K562 (cell line): ENCODE measurements around the gene ITGAL. TPM values are rescaled to one million over a fixed set of nuclear protein-coding genes. Genes with fewer than 3 reads are reported as not detected.
A peak's percentile ranks its signal among the peaks of the same experiment; 100 is the strongest.

Experiments used
- CBX8 ChIP-seq: fragments of 200-600 bp; sonication (generic); IDR thresholded peaks from 2 replicates; pipeline ENCODE4 v1.6.1; 2012; ENCODE audit warnings: borderline replicate concordance, mixed run types, low read depth, mild to moderate bottlenecking, moderate library complexity, mixed read lengths, low read length, control low read depth, inconsistent platforms; ENCODE audit not compliant: poor library complexity, severe bottlenecking; ENCODE audit errors: extremely low read depth
- CCNT2 ChIP-seq: IDR thresholded peaks from 2 replicates; pipeline ENCODE4 v1.6.1; 2011; ENCODE audit warnings: borderline replicate concordance, low read depth, mild to moderate bottlenecking, moderate library complexity, mixed read lengths, low read length; ENCODE audit not compliant: insufficient read length; ENCODE audit errors: extremely low read depth
- CXXC5 ChIP-seq: fragments of 250-450 bp; sonication (Bioruptor Pico); IDR thresholded peaks from 2 replicates; pipeline ENCODE4 v1.8.0; 2022; ENCODE audit warnings: inconsistent platforms, mild to moderate bottlenecking, moderate library complexity
- KAT2B ChIP-seq: IDR thresholded peaks from one replicate; pipeline ENCODE4 v1.6.1; 2012; ENCODE audit warnings: low read depth, mild to moderate bottlenecking, control low read depth, inconsistent platforms, low read length, moderate library complexity
- MXI1 ChIP-seq: IDR thresholded peaks from 2 replicates; pipeline ENCODE4 v1.6.1; 2011; ENCODE audit warnings: low read depth, mild to moderate bottlenecking, improper control_type of control experiment, low read length
- NFIC ChIP-seq: fragments of 450-650 bp; IDR thresholded peaks from 2 replicates; pipeline ENCODE4 v1.6.1; 2017; ENCODE audit warnings: mild to moderate bottlenecking, inconsistent platforms
- SMAD2 ChIP-seq: fragments of 150-350 bp; IDR thresholded peaks from 2 replicates; pipeline ENCODE4 v1.6.1; 2014; ENCODE audit warnings: low read depth, mild to moderate bottlenecking, low read length
- ZNF444 ChIP-seq: fragments of 250-450 bp; sonication (Bioruptor Pico); IDR thresholded peaks from 2 replicates; pipeline ENCODE4 v1.4.0; 2020; ENCODE audit warnings: mild to moderate bottlenecking, moderate library complexity
- polyA plus RNA-seq, 8 experiments: library from polyadenylated mRNA; depleted of rRNA in 4 of 8; stranded (reverse) in 5 of 8; unstranded in 3 of 8; fragments of >200 nt; fragmentation: Nextera tagmentation in 2 of 8; fragmentation: Illumina TruSeq in 1 of 8; extraction: Ambion mirVana in 2 of 8; extraction: Trizol in 1 of 8; gene quantifications; 2 replicates each; pipeline versions ENCODE4 v1.2.1 to v1.2.3, GENCODE V29; 2011 to 2014; ENCODE audit warnings: inconsistent platforms in 1 of 8, missing spikeins in 1 of 8
- total RNA-seq, 7 experiments: library from RNA; depleted of rRNA in 6 of 7; stranded (reverse); fragments of >200 nt in 6 of 7; fragmentation: Illumina TruSeq in 2 of 7; extraction: Trizol in 2 of 7; gene quantifications; 2 replicates each; pipeline versions ENCODE4 v1.2.1 to v1.2.3, GENCODE V29; 2011 to 2021; ENCODE audit warnings: low replicate concordance in 1 of 7
- TF ChIP-seq, protein P1 (sequence below), 2 experiments: fragments of 450-650 bp; IDR thresholded peaks; 2 replicates each; pipeline ENCODE4 v1.6.1; 2016; ENCODE audit warnings: mild to moderate bottlenecking in 2 of 2, borderline replicate concordance in 1 of 2, low read depth in 1 of 2, moderate library complexity in 1 of 2
- TF ChIP-seq, protein P2 (sequence below), 3 experiments: IDR thresholded peaks in 2 of 3; conservative IDR thresholded peaks in 1 of 3; 2 replicates each; pipeline ENCODE4 v1.5.1; 2011 to 2012; ENCODE audit warnings: low read length in 3 of 3, mild to moderate bottlenecking in 3 of 3, control low read depth in 2 of 3, improper control_type of control experiment in 1 of 3, inconsistent platforms in 1 of 3, low read depth in 1 of 3, mixed read lengths in 1 of 3, moderate library complexity in 1 of 3; ENCODE audit not compliant: insufficient read depth in 2 of 3
- TF ChIP-seq, protein P3 (sequence below): fragments of 250-450 bp; sonication (Bioruptor Pico); IDR thresholded peaks from 2 replicates; pipeline ENCODE4 v1.4.0; 2020; ENCODE audit warnings: mild to moderate bottlenecking, moderate library complexity, borderline replicate concordance

Gene ITGAL
- total and polyA plus RNA-seq, 9 of the 15 experiments (the other 6 are each of a cell fraction or from before 2014, with no cell fraction given) = 0.01 to 0.53 TPM; not detected in 7

DNA sequence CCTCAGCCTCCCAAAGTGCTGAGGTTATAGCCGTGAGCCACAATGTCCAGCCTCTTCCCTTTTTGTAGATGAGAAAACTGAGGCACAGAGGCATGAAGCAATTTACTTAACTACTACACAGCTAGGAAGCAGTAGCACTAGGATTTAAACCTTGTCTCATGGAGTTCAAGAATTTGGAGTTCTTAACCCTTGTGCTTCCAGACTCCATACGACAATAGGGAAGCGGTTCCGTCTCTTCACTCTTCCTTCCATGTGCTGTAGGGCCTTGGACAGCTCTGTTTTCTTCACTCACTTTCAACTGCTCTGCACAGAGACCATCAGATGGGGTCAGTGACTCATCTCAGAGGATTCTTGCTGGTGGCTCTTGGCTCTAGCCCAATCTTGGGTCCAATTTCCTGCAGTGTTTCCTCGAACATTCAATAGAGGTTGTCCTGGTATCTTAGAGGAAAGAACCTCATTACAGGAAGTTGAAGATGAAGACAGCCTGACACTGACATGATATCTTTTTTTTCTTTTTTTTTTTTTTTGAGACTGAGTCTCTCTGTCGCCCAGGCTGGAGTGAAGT, 19.3 kb downstream of the ITGAL start (continued):
- TF ChIP-seq, protein P1, sequence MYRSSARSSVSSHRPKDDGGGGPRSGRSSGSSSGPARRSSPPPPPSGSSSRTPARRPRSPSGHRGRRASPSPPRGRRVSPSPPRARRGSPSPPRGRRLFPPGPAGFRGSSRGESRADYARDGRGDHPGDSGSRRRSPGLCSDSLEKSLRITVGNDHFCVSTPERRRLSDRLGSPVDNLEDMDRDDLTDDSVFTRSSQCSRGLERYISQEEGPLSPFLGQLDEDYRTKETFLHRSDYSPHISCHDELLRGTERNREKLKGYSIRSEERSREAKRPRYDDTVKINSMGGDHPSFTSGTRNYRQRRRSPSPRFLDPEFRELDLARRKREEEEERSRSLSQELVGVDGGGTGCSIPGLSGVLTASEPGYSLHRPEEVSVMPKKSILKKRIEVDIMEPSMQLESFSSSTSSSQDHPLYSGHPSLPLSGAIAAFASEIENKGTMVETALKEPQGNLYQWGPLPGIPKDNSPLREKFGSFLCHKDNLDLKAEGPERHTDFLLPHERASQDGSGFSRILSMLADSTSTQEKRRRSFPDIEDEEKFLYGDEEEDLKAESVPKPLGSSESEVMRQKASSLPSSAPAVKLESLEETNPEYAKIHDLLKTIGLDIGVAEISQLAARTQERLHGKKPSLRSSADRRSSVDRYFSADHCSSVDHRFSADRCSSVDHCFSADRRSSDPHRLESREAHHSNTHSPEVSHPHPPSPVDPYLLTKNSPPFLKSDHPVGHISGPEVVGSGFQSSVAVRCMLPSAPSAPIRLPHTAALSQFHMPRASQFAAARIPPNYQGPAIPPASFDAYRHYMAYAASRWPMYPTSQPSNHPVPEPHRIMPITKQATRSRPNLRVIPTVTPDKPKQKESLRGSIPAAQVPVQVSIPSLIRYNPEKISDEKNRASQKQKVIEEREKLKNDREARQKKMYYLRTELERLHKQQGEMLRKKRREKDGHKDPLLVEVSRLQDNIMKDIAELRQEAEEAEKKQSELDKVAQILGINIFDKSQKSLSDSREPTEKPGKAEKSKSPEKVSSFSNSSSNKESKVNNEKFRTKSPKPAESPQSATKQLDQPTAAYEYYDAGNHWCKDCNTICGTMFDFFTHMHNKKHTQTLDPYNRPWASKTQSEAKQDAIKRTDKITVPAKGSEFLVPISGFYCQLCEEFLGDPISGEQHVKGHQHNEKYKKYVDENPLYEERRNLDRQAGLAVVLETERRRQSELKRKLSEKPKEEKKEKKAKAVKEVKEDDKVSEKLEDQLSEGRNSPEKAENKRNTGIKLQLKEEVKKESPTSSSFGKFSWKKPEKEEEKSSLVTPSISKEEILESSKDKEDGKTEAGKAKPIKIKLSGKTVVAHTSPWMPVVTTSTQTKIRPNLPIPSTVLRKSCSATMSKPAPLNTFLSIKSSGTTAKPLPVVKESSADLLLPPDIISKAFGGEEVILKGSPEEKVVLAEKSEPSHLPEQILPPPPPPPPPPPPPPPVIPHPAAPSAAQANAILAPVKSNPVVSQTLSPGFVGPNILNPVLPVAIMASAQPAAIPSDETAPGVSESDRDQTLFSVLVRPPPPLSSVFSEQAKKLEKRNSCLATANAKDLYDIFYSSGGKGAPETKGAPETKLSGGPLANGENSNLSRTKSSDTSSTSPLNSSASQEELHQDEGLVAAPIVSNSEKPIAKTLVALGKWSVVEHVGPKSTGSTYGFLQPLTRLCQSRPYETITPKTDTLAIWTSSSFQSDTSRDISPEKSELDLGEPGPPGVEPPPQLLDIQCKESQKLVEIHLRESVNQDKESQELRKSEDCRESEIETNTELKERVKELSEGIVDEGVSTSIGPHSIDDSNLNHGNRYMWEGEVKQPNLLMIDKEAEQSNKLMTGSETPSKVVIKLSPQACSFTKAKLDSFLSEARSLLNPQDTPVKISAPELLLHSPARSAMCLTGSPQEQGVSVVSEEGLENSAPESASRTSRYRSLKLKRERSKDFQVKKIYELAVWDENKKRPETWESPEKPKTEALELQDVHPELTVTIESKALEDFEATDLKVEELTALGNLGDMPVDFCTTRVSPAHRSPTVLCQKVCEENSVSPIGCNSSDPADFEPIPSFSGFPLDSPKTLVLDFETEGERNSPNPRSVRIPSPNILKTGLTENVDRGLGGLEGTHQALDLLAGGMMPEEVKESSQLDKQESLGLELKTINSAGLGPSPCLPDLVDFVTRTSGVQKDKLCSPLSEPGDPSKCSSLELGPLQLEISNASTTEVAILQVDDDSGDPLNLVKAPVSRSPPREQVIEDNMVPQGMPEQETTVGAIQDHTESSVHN (IDR thresholded peaks at IDR 0.05; ENCODE audit: borderline replicate concordance in 1 of 2, low read depth in 1 of 2) = peak in 1 of 2 experiments; percentile 56; a peak in 1 of 4 replicates
- TF ChIP-seq CBX8 (no peak), SMAD2 (no peak), NFIC (peak; percentile 99), ZNF444 (CRISPR knock-in tag) (no peak), CXXC5 (no peak), KAT2B (no peak), MXI1 (no peak), CCNT2 (peak; percentile 23)
- TF ChIP-seq, protein P2, sequence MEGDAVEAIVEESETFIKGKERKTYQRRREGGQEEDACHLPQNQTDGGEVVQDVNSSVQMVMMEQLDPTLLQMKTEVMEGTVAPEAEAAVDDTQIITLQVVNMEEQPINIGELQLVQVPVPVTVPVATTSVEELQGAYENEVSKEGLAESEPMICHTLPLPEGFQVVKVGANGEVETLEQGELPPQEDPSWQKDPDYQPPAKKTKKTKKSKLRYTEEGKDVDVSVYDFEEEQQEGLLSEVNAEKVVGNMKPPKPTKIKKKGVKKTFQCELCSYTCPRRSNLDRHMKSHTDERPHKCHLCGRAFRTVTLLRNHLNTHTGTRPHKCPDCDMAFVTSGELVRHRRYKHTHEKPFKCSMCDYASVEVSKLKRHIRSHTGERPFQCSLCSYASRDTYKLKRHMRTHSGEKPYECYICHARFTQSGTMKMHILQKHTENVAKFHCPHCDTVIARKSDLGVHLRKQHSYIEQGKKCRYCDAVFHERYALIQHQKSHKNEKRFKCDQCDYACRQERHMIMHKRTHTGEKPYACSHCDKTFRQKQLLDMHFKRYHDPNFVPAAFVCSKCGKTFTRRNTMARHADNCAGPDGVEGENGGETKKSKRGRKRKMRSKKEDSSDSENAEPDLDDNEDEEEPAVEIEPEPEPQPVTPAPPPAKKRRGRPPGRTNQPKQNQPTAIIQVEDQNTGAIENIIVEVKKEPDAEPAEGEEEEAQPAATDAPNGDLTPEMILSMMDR (IDR thresholded peaks at IDR 0.05 in 2 of 3, conservative IDR thresholded peaks at IDR 0.05 in 1 of 3; ENCODE audit: insufficient read depth in 2 of 3, low read depth in 1 of 3, low read length in 3 of 3) = peak; percentile 22 to 61 (median 23); a peak in 3 of 6 replicates
- TF ChIP-seq, protein P3, sequence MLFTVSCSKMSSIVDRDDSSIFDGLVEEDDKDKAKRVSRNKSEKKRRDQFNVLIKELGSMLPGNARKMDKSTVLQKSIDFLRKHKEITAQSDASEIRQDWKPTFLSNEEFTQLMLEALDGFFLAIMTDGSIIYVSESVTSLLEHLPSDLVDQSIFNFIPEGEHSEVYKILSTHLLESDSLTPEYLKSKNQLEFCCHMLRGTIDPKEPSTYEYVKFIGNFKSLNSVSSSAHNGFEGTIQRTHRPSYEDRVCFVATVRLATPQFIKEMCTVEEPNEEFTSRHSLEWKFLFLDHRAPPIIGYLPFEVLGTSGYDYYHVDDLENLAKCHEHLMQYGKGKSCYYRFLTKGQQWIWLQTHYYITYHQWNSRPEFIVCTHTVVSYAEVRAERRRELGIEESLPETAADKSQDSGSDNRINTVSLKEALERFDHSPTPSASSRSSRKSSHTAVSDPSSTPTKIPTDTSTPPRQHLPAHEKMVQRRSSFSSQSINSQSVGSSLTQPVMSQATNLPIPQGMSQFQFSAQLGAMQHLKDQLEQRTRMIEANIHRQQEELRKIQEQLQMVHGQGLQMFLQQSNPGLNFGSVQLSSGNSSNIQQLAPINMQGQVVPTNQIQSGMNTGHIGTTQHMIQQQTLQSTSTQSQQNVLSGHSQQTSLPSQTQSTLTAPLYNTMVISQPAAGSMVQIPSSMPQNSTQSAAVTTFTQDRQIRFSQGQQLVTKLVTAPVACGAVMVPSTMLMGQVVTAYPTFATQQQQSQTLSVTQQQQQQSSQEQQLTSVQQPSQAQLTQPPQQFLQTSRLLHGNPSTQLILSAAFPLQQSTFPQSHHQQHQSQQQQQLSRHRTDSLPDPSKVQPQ (CRISPR knock-in tag) = no peak
